Measurements from ENCODE around the gene EFNB2.

EFNB2 gene

DNA sequence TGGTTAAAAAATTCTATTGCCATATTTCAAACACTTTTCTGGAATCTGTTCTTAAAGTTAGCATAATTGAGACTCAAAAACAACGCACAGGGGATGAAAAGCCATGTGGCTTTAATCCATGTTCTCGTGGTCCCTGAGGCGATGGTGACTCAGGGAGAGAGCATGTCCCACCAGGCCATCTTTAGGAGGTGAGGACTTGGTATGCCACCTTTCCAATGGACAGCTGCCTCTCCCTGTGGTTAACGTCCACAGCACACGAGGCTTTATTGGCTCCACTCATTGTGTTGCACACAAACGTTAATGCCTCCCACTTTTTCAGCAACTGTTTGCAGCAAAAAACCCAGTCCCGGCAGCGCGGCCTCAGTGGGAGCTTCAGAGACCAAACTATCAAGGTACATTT, 51.4 kb downstream of the EFNB2 start:
- no peak for DNase-seq (ENCODE audit: low read depth)

DNA sequence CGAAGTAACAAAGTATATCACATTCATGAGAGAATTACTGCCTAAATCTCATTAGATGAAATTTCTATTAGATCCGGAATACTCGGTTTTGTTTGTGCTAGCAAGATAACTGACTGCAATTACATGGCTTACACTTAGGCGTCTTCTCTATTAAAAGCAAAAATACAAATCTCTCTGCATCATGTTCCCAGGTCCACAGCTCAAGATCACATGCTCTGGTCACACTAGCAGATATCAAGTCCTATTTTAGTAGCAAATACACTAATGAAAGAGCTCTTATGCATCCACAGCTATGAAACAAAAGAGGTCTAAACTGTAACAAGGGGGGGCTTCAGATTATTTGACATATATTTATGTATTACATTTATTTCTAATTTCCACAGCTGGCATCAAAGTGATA, 53.5 kb downstream of the EFNB2 start:
- no peak for DNase-seq (ENCODE audit: low read depth)

DNA sequence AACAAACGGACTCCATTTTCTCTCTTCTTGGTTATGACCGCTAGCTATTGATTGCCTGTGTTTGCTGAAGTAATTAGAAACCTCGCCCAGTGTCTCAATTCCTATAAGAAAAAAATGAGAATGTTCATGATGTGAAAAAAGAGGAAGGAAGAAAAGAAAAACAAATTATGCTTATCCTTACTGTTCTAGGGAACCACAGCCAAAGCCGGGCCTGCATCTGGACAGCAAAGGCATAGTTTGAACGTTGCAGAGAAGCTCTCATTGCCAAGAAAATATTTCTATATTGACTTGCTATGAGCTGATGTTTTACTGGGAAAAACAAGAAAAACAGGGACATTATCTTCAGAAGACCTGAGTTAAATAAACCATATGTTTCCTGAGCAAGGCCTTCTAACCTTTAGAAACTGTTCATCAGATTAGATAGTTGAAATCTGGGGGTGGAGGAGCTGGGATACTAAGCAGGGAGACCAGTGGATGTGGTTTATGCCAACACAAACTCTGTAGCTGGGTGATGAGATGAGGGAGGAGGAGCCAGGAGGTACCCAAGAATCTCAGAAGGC, 55.0 kb downstream of the EFNB2 start:
- no peak for DNase-seq (ENCODE audit: low read depth)

DNA sequence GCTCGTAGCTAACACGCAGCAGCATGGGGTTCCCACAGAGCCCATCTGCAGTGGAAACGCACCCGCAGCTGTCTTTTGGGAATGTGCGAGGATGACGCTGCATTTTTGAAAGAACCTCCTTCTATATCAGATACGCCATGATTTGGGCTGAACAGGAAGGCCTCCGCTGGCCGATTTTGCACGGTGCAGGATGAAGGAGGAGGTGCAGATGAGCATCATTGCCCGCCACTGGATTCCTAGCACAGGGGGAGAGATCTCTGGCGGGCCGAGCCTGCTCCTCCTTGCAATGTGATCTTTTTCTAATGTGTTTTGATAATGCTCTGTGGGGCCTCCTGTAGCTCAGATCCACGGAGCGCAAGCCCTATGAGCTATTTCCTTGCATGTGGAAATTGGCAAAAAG, 55.5 kb downstream of the EFNB2 start:
- DNase-seq (ENCODE audit: low read depth), result no peak

DNA sequence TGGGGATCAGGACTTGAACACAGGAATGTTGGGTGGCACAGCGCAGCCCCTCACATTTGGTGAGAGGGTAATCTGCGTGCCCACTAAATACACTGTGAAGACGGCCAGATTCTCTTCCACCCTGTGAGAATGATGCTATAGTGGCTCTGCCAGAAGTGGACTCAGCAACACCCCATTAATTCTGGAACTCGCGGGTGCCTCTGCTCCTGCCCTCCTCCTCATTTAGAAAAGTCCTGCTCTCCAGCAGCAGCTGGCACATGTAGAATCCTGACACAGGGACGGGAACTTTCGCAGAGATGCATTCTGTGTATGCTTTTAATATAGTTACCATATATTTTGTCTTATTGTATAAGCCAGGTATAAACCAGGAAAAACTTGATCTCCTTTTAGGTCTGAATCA, 57.3 kb downstream of the EFNB2 start:
- DNase-seq (ENCODE audit: low read depth), result no peak

DNA sequence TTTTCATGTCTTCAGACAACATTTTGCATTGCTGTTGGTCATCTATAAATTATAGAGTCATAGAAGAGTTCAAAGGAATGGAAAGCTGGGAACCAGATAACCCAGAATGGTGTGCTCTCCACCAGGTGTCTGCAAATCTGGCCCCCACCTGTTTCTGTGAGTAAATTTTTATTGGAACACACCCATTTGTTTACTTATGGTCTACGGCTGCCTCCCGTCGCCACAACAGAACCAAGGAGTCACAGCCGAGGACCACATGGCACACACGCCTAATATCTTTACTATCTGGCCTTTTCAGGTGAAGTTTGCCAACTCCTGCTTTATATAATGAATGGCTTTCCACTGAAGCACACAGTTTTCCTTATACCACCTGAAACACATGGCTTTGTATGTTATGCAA, 58.2 kb downstream of the EFNB2 start:
- no peak for DNase-seq (ENCODE audit: low read depth)

DNA sequence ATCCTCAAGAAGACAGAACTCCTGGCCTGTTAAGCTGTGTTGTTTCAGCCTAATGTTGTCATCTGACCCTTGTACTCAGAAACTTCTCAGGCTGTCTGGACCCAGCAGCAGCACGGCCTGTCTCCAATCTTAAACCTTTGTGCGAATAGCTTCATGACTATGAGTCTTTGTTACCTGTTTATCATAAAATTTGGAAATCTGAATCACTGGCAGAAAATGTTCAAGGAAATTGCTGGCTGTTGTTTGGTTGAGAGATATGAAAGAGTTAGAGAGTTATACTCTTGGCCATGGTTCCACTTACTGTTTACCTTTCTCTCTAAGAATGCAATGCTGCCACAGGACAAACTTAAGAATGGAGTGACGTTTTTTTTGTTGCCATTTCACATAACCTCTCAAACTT, 59.6 kb downstream of the EFNB2 start:
- DNase-seq (ENCODE audit: low read depth), result no peak

DNA sequence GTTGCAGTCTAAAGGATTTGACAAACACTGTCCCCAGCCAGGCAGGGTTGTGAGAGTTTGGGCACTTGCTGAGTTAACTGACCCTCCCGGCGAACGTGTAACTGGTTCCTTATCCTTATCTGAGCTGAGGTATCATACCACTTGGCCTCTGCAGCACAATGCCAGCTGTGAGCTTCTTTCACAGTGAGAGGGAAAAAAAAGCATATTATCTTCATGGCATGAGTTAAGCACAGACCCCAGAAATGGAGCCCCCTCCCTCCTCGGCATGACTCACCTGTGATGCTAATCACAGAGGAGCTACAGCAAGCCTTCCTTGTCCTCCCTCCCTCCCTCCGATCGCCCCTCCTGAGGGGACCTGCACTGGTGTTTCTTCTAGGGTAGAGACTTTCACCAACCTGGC, 60.5 kb downstream of the EFNB2 start:
- DNase-seq (ENCODE audit: low read depth), result no peak

DNA sequence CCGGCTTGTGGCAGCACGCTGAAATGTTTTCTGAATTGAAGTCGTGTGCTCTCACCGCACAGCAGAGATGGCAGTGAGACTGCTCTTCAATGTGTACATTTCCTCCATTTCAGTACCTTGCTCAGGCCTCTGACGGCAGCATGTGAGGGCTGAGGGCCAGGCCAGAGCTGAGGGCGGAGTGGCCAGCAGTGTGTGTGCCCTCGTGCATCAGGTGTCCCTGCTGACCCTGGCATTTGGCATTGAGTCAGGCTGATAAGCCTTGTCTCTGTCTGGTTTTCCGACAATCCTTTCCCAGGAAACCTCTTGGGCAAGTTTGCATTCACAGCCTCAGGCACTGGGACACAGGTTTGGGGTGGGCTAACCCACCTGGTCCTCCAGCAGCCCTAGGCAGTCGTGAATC, 62.3 kb downstream of the EFNB2 start:
- no peak for DNase-seq (ENCODE audit: low read depth)

DNA sequence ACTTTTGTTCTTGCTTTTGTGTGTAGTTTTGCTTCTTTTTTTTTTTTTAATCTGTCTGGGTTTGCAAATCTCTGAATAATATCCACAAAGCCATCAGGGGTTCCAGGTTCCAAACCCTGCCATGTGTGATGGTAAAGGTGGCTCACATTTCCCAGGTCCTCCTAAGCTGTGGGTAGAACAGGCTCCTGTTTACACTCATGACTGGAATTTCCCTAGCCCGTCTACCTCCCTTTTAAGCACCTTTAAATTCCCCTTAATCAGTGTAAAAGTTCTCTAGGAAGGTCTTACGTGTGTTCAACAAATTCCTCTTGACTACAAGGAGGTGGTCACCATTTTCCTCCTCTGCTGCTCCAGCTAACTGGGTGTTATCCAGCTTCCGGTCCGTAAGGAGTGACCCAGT, 62.8 kb downstream of the EFNB2 start:
- no peak for DNase-seq (ENCODE audit: low read depth)

DNA sequence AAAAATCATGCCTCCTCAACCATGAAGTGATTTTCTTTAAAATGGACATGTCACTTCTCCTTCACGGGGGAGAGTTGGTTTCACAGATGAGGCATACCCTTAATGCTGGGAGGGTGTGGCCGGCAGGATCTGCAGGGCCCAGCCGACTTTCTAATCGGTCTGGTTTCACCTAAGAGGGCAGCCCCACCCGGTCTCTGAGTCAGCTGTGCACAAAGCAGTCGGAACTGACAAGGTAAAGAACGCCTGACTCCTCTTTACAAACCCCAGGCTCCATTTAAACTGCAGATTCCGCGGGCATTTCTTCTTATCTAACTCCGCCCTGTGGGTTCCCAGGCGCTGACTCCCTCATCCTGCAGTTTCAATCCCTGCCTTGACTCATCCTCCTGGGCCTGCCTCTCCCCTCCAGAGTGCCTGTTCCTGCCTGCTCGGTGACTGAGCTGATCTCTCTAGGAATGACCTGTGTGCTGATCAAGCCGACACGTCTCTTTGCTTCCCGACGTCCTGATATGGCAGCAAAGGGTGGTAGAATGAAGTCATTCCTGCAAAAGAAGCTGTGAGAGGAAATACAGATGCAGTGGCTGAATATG, 63.4 kb downstream of the EFNB2 start:
- DNase-seq (ENCODE audit: low read depth), result peak; percentile 88

DNA sequence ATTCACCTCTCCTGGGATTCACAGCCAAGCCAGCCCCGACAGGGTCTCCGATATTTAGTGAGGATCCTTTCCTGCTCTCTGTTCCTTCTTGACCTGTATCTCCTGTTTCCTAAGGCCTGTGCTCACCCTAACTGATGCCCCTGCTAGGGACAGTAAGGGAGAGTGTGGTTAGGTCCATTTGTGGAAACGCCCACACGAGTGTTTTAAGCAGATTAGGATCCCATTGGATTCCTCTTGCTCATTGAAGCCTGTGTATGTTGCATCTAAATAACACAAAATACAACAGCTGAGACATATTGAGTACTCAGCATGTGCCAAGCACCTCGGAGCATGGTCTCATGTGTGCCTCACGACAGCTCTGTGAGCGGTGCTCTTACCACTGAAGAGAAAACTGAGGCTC, 64.9 kb downstream of the EFNB2 start:
- DNase-seq (ENCODE audit: low read depth), result no peak

DNA sequence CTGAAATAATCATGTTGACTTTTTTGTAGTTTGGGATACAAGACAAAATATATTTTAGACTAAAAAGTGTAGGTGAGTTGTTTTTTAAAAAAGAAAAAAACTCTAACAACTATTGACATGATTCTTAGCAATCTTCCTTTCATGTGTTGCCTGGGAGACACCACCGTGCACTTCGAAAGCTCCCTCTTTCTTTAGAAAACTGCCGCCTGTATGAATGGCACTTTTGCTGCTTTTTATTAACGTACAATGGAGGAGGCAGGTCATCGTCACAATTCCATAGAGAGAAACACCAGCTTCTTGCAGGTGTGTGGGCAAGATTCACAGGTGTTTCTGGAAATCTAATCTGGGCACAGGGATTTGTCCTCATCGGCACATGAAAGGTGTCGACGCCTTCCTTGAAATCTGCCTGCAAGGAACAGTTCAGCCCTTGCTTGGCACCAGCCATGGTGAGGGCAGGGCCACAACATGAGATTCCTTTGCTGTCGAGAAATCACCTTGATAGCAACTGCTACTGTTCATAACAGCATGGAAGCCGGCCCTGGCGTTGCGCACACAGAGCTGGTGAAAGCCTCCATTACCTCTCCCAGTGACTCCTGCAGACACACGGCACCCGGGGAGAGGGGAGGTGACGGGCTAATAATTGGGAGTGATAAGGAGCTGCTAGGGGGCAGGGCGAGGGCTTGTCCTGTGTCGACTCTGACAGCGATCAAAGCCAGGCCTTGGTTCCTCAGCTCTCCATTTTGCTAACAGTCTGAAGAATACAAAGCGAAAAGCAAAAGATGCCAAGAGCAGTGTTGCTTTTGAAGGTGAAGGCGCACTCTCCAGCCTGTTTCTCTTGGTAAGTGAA, 66.5 kb downstream of the EFNB2 start:
- no peak for DNase-seq (ENCODE audit: low read depth)

DNA sequence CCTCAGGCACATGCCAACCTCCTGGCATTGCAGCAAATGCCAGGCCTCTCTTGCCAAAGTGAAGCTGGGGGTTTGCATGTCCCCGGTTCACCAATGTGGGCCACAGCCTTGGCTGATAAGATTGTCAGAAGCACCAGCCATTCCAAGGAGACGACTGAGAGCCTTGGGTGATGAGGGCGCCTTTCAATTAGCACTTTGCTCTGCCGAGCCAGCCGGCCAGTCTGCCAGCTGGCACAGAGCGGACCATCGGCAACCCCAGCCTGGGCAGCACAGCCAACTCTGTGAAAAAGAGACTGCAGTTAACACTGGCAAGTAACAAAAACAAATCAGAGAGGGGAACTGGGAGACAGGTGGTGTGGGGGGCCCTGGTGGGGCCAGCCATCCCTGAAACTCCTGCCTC, 67.3 kb downstream of the EFNB2 start:
- no peak for DNase-seq (ENCODE audit: low read depth)

DNA sequence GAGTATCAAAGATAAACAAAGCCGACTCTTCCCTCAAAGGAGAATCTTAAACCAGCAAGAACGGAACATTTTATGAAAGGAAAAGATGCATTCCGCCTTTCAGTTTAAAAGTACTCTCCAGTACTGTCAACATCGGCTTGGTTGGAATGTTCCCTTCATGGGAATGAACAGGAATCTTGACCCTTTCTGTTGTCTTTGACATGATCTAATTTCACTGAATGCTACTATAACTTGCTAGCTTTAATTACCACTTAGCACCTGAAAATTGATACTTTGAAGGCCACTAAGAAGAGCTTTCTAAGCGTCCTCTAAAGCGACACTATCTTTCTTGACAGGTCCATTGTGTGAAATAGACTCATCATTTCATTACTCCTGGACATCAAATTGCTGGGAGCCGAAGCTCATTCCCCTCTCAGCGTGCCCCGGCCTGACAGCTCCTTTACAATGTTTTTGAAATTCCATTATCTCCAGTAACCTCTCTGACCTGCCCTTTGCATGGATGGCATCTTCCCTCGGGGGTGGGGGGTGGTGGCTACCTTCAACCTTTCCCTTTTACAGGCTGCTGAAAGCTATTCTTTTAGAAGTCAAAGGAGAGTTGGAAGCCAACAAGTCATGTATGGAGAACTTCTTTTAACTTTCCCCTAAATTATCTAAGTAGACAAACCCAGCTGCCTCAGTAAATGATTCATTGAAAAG, 67.9 kb downstream of the EFNB2 start:
- no peak for DNase-seq (ENCODE audit: low read depth)

DNA sequence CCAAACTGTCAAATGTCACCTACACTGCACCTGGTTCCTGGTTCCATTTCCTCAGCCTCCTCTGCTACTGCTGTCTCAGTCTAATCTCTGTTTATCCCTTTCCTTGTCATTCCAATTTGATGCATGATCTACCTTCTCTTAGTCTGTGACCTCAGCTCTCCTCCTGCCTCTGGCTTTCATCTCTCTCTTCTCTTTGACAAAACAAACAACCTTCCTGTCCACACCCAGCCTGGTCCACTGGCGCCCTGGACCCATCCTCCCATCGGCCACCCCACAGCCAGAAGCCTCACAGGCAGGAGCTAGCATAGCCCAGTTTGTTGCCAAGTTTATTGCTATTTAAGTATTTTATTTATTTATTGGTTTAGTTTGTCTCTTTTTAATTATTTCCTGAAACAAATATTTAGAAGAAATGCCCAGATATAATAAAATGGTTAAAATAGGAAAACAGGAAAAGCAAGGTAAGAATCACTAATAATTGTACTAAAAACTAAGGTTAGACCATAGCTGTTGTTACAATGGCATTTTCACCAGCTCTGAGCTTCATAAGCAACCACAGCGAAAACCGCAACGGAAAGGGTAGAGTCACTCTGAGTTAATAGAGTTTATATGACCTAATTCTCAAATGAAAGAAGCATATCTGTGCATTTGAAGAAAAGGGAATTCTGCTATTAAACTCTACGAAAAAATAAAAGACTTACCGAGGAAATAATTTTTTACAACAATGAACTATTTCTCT, 68.6 kb downstream of the EFNB2 start:
- DNase-seq (ENCODE audit: low read depth), result peak; percentile 76

DNA sequence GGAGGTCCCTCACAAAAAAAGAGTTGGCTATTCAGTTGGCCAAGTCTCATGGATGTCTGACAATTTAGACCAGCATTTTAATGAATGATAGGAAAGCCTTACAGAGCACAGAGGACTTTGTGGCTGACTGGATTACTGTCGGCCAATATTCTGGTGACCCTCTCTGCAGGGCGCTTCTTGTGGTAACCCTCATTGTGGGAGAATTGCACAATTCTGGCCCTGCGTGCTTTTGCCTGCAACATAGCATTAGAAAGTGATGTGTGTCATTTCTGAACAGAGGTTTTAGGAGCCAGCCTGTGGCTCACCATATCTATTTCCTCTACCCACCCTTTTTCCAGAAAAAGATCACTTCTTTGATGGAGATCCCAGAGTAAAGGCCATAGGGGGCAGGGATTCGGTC, 71.4 kb downstream of the EFNB2 start:
- DNase-seq (ENCODE audit: low read depth), result peak; percentile 84

DNA sequence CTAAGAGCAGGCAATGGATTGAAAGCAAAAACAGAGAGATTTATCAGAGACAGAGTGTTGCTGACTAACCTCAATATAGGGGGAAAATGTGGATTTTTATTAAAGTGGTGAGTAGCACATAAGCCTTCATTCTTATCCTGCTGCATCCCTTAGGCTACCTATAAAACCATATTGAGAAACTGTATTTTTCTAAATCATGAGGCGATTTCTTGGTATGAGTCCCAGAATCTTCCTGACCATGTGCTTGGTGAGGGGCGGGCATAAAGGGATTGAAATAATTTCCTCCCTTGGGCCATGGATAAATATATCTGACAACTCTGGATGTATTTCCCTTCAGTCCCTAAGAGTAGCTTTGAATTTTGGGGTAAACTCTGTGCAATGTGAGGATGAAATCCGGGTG, 72.8 kb downstream of the EFNB2 start:
- DNase-seq (ENCODE audit: low read depth), result no peak

DNA sequence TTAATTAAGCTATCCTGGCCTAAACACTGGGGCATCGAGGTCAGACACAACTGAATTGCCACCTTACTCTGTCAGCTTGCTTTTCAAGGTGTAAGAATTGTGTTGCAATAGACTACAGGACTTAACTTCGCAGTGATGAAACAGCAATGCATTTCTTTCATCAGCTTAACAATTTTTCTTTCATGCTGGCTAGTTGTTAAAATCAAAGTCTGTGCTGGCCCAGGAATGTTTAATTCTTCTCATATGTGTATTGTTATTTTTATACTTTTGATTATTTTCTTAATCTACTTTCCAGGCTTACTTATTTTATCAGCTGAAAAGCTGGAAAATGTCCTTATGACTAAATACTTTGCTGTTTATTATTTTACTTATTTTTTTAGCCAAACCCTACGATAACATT, 79.7 kb downstream of the EFNB2 start:
- no peak for DNase-seq (ENCODE audit: low read depth)

DNA sequence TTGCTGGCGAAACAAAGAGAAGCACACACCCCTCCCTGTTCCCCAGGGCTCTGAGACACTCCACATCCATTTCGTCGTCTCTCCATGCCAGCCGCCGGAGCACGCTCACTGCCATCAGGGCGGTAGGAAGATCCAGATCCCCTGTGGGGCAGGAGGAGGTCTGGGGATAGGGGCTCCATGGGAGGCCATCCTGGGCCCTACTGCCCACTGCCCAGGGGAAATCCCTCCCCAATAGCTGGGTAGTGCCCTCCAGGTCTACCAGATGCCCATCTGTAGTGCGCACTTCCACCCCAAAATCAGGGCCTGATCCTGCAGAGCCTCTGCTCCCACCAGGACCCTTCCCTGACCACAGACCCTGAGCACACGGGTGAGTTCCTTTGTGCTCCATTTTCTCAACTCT, 80.3 kb downstream of the EFNB2 start:
- no peak for DNase-seq (ENCODE audit: low read depth)

DNA sequence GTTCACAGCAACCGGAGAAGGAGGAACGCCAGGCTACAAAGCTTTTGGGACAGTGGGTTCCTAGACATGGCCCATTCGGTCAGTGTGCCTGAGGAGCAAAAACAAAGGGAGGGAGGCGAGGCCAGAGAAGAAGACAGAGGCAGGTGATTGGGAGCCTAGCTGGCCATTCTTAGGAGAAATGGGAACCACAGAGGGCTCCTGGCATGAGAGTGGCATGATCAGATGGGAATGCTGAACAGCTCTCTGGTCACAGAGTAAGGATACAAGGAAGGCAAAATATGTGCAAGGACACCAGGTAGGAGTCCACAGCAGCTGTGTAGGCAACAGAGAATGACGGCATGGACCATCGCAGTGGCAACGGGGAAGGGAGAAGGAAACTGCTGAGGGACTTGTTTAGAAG, 82.4 kb downstream of the EFNB2 start:
- DNase-seq (ENCODE audit: low read depth), result no peak

DNA sequence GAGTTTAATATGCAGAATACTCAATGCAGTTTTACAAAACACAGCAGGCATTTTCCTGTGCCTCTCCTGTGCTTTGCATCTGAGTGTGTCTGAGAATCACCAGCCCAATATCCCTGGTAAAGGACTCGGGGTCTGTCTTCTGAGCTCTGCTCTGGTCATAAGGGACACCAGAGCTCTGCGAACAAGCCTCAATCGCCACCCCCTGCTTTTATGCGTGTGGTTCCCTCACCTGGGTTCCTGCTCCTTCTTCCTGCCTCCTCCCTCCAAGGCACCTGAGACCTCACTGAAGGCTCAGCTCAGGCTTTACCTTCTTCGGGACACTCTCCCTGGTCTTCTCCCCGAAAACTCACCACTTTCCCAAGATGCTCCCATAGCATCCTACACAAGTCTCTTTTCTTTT, 84.5 kb downstream of the EFNB2 start:
- DNase-seq (ENCODE audit: low read depth), result no peak
